Measurements from ENCODE around the gene NUB1.
A peak's percentile ranks its signal among the peaks of the same experiment; 100 is the strongest.
"Not testable (repeated sequence)": the region's sequence is repeated elsewhere in the genome, so short reads cannot be mapped to it uniquely, and the experiment has no call there.

Gene NUB1
- total RNA-seq: 143 to 195 (median 178) reads per million in 4 experiments

- DNase-seq: peak; percentile 90
Observed at GRCh38 chr7:151341357-151342101, at the start of gene NUB1. Gene NUB1 (plus strand): TSS chr7:151341812. CDS start chr7:151345350, 3,538 bp downstream.

GRCh38 chr7:151292850-151293249 lies 48.8 kb upstream of the NUB1 start:
- no peak for DNase-seq

- no peak for DNase-seq
Observed at GRCh38 chr7:151296202-151296992, 45.2 kb upstream of the NUB1 start.

GRCh38 chr7:151298765-151299164 lies 42.8 kb upstream of the NUB1 start:
- no peak for DNase-seq

GRCh38 chr7:151299530-151299929 lies 42.1 kb upstream of the NUB1 start:
- DNase-seq: no peak

GRCh38 chr7:151299940-151300645 lies 41.5 kb upstream of the NUB1 start:
- DNase-seq: no peak

GRCh38 chr7:151301471-151302462 lies 39.8 kb upstream of the NUB1 start:
- DNase-seq: no peak

- DNase-seq: not testable (repeated sequence)
Observed at GRCh38 chr7:151304251-151304650, 37.4 kb upstream of the NUB1 start.

- DNase-seq: no peak
Observed at GRCh38 chr7:151304856-151305255, 36.8 kb upstream of the NUB1 start.

- DNase-seq: no peak
Observed at GRCh38 chr7:151306374-151306773, 35.2 kb upstream of the NUB1 start.

- no peak for DNase-seq
Observed at GRCh38 chr7:151306860-151307259, 34.8 kb upstream of the NUB1 start.

GRCh38 chr7:151307536-151307935 lies 34.1 kb upstream of the NUB1 start:
- DNase-seq: no peak

GRCh38 chr7:151308256-151308655 lies 33.4 kb upstream of the NUB1 start:
- DNase-seq: no peak

- DNase-seq: no peak
Observed at GRCh38 chr7:151308791-151309190, 32.8 kb upstream of the NUB1 start.

GRCh38 chr7:151309311-151309710 lies 32.3 kb upstream of the NUB1 start:
- no peak for DNase-seq

GRCh38 chr7:151310578-151310977 lies 31.0 kb upstream of the NUB1 start:
- DNase-seq: no peak

- DNase-seq: no peak
Observed at GRCh38 chr7:151311294-151311864, 30.2 kb upstream of the NUB1 start.

GRCh38 chr7:151312356-151312755 lies 29.3 kb upstream of the NUB1 start:
- no peak for DNase-seq

- no peak for DNase-seq
Observed at GRCh38 chr7:151312831-151313809, 28.5 kb upstream of the NUB1 start.

GRCh38 chr7:151313857-151314256 lies 27.8 kb upstream of the NUB1 start:
- DNase-seq: no peak

GRCh38 chr7:151314401-151314800 lies 27.2 kb upstream of the NUB1 start:
- no peak for DNase-seq
